HepG2 (cell line): ENCODE measurements around the gene CACNA1I.

ENCODE experiments used
- BHLHE40 ChIP-seq: IDR thresholded peaks from 2 replicates; pipeline ENCODE4 v1.6.1; 2011; ENCODE audit warnings: low read length, improper control_type of control experiment
- ISL2 ChIP-seq: sonication (generic); formaldehyde crosslinking; IDR thresholded peaks from 2 replicates; pipeline ENCODE4 v1.5.0; 2020; ENCODE audit warnings: missing genetic modification reagents
- PHF20 ChIP-seq: sonication (generic); formaldehyde crosslinking; IDR thresholded peaks from 2 replicates; pipeline ENCODE4 v1.5.0; 2020; ENCODE audit warnings: mild to moderate bottlenecking, missing genetic modification reagents
- SP5 ChIP-seq: IDR thresholded peaks from 2 replicates; pipeline ENCODE4 v1.6.1; 2016; ENCODE audit warnings: low read depth, borderline replicate concordance
- ZNF317 ChIP-seq: sonication (generic); formaldehyde crosslinking; IDR thresholded peaks from 2 replicates; pipeline ENCODE4 v1.5.0; 2020; ENCODE audit warnings: mild to moderate bottlenecking, missing genetic modification reagents
- ZNF329 ChIP-seq: sonication (generic); formaldehyde crosslinking; IDR thresholded peaks from 2 replicates; pipeline ENCODE4 v1.9.0; 2021; ENCODE audit warnings: low read depth, mild to moderate bottlenecking, missing genetic modification reagents
- TF ChIP-seq, protein P1 (sequence below): sonication (generic); formaldehyde crosslinking; IDR thresholded peaks from 2 replicates; pipeline ENCODE4 v1.5.0; 2020; ENCODE audit warnings: missing genetic modification reagents
- TF ChIP-seq, protein P2 (sequence below): sonication (generic); formaldehyde crosslinking; IDR thresholded peaks from 2 replicates; pipeline ENCODE4 v1.4.0; 2020; ENCODE audit warnings: mild to moderate bottlenecking, missing genetic modification reagents
- TF ChIP-seq, protein P3 (sequence below): sonication (generic); formaldehyde crosslinking; IDR thresholded peaks from 2 replicates; pipeline ENCODE4 v1.8.0; 2022; ENCODE audit warnings: mild to moderate bottlenecking, missing genetic modification reagents

DNA sequence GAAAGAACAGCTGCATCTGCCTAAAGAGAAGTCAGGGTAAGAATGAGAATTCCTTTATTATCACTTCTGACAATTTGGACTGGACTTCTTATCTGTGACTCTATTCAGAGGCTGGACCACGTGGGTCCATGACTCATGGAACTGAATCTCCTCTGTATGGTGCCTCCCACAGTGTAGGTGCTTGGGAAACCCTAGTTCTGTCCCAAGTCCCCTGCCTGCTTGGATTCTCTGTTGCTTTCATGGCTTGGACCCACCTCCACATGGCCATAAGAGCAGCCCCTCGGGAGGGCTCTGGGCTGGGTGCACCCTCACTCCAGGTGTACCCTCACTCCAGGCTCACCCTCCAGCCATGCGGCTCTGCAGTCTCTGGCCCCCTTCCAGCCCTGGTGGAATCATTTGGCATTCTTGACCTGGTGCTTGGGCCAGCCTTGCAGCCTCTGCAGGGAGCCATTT is 153.4 kb downstream of the CACNA1I start:
- TF ChIP-seq ISL2 (CRISPR knock-in tag) (no peak), ZNF317 (no peak), SP5 (no peak), BHLHE40 (no peak), PHF20 (CRISPR knock-in tag) (no peak), ZNF329 (no peak)
- TF ChIP-seq, protein P1, sequence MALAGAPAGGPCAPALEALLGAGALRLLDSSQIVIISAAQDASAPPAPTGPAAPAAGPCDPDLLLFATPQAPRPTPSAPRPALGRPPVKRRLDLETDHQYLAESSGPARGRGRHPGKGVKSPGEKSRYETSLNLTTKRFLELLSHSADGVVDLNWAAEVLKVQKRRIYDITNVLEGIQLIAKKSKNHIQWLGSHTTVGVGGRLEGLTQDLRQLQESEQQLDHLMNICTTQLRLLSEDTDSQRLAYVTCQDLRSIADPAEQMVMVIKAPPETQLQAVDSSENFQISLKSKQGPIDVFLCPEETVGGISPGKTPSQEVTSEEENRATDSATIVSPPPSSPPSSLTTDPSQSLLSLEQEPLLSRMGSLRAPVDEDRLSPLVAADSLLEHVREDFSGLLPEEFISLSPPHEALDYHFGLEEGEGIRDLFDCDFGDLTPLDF (CRISPR knock-in tag) = no peak
- TF ChIP-seq, protein P2, sequence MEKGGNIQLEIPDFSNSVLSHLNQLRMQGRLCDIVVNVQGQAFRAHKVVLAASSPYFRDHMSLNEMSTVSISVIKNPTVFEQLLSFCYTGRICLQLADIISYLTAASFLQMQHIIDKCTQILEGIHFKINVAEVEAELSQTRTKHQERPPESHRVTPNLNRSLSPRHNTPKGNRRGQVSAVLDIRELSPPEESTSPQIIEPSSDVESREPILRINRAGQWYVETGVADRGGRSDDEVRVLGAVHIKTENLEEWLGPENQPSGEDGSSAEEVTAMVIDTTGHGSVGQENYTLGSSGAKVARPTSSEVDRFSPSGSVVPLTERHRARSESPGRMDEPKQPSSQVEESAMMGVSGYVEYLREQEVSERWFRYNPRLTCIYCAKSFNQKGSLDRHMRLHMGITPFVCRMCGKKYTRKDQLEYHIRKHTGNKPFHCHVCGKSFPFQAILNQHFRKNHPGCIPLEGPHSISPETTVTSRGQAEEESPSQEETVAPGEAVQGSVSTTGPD (CRISPR knock-in tag) = no peak
- TF ChIP-seq, protein P3, sequence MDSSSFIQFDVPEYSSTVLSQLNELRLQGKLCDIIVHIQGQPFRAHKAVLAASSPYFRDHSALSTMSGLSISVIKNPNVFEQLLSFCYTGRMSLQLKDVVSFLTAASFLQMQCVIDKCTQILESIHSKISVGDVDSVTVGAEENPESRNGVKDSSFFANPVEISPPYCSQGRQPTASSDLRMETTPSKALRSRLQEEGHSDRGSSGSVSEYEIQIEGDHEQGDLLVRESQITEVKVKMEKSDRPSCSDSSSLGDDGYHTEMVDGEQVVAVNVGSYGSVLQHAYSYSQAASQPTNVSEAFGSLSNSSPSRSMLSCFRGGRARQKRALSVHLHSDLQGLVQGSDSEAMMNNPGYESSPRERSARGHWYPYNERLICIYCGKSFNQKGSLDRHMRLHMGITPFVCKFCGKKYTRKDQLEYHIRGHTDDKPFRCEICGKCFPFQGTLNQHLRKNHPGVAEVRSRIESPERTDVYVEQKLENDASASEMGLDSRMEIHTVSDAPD (CRISPR knock-in tag) = no peak
